Breast epithelium (tissue), 3 donors: ENCODE data around the gene CTCF.

Experiments used
- CTCF ChIP-seq, 3 donors: fragments of 450-650 bp; IDR thresholded peaks; one replicate each; pipeline ENCODE4 v1.5.1; 2016 to 2017; ENCODE audit warnings: antibody characterized with exemption in 3 of 3, mild to moderate bottlenecking in 3 of 3, moderate library complexity in 3 of 3
- POLR2A ChIP-seq: fragments of 450-650 bp; IDR thresholded peaks from one replicate; pipeline ENCODE4 v1.6.1; 2016; ENCODE audit warnings: antibody characterized with exemption, mild to moderate bottlenecking, moderate library complexity
- POLR2AphosphoS5 ChIP-seq, 3 donors: sonication (generic); formaldehyde crosslinking; IDR thresholded peaks; one replicate each; pipeline ENCODE4 v1.6.1; 2017; ENCODE audit warnings: antibody characterized with exemption in 3 of 3

GRCh38 chr16:67677712-67678111, 115.4 kb downstream of the CTCF start:
- TF ChIP-seq CTCF (IDR thresholded peaks at IDR 0.05) (no peak), POLR2A (no peak), POLR2AphosphoS5 (IDR thresholded peaks at IDR 0.05) (no peak)
